NCI-H1417 (cell line): ENCODE measurements around the gene KRT33B.
"Not testable (repeated sequence)": the region's sequence is repeated elsewhere in the genome, so short reads cannot be mapped to it uniquely, and the experiment has no call there.

Experiments used
- DNase-seq, 3 experiments: peaks; one replicate each; lab custom pipeline; 2025; lab: John Stamatoyannopoulos, UW

The KRT33B gene

GRCh38 chr17:41347869-41348760, 21.5 kb downstream of the KRT33B start:
- DNase-seq = no peak

GRCh38 chr17:41346421-41346820, 23.2 kb downstream of the KRT33B start:
- DNase-seq = not testable (repeated sequence)

DNA sequence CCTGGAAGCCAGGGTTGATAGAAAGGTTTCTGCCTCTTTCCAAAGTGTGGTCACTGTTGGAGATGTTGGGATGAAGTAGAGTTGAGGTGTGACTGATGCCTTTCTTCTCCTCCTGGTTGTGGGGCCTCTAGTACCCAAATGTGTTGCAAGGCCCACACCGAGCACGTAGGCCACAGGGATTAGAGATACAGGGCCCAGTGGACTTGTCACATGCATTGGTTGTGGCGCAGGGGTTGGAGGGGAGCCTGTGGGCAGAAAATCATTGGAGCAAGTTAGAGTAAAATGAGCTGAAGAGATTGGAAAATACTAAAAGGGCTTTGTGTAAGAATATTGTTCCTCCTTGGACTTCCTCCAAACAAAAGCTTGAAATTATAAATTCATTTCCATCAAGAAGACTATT, 23.6 kb downstream of the KRT33B start:
- no peak for DNase-seq

- DNase-seq = no peak
Observed at GRCh38 chr17:41343029-41343428, 26.6 kb downstream of the KRT33B start.

GRCh38 chr17:41340934-41341861, 28.4 kb downstream of the KRT33B start:
- DNase-seq = no peak

DNA sequence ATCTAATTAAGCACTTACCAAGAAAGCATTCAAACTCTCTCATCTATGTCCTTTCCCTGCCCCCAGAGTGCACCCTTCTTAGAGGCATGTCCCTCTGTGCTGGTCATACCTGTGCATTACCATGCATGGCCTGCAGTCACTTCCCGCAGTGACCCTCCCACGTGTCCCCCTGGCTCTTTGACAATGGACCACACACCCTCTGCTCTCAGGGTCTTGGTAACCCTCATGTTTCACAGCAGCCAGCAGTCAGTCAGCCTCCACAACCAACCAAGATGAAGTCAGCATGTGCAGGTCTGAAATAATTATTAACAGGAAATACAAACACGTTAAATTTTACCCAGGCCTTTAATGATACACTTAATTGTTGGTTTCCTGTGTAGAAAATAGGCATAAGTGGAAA, 29.1 kb downstream of the KRT33B start:
- DNase-seq = peak in 1 of 3 experiments; percentile 41

DNA sequence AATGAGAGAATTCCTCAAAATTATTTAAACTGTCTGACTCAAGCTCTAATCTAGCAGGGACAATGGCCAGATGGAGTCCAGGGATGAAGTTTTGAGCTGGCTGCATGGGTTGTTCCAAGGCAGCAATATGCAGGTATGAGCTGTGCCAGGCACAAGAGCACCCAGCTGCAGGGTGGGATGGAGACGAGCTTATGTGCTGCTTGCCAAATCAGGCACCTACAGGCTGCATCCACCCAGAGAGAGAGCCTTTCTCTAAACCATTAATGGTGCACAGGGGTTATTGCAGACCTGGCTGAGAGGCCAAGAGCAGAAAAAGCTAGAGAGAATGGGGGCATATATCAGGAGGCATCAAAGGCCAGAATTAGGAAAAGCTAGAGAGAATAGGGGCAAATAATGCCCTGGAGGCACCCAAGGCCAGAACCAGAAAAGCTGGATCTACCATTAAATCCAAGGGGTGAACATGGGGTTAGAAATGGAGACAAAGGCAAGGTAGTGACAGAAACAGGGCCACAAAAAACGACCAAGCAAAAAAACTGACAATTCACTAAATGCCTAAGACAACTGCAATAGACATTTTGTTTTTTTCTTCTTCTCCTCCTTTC, 29.9 kb downstream of the KRT33B start:
- DNase-seq = no peak

- no peak for DNase-seq
Observed at GRCh38 chr17:41338961-41339485, 30.6 kb downstream of the KRT33B start.

GRCh38 chr17:41335747-41336146, 33.9 kb downstream of the KRT33B start:
- DNase-seq = no peak

- no peak for DNase-seq
Observed at GRCh38 chr17:41334385-41335305, 35.0 kb downstream of the KRT33B start.

DNA sequence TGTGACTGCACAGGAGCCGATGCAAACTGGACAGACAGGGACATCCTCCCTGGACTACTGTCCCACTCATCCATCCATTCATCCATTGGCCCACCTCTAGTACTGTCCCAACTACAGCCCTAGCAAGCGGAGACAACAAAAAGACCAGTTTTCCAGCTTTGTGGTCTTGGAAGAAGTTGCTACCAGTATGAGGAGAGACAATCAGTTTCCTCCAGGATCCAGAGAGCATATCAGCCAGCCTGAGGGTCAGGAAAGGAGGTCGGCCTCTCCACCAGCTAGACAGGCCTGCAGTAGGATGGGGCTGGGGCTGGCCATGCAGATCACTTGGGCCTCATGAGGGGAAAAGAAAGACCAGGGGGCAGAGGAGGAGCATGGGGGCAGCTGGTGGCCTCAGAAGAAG, 35.8 kb downstream of the KRT33B start:
- no peak for DNase-seq

- DNase-seq = no peak
Observed at GRCh38 chr17:41333098-41333497, 36.5 kb downstream of the KRT33B start.

GRCh38 chr17:41332239-41332638, 37.4 kb downstream of the KRT33B start:
- DNase-seq = no peak

DNA sequence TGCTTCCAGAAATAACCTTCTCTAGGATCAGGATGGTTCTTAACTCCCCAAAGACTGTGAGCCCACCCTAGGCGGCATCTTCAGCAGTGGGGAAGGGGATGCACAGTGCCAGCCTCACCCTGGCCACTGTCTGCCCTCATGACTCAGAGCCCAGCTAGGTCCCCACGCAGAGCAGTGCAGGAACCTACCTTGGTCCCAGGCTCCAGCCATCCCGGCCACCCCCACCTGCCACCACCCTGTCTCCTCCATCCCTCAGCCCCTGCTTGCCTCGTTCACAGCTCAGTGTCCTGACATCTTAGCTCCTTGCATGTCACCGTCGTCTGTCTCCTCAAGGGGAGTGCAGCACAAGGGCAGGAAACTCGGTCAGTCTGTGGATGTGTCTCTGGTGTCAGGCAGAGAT, 38.0 kb downstream of the KRT33B start:
- DNase-seq = no peak

DNA sequence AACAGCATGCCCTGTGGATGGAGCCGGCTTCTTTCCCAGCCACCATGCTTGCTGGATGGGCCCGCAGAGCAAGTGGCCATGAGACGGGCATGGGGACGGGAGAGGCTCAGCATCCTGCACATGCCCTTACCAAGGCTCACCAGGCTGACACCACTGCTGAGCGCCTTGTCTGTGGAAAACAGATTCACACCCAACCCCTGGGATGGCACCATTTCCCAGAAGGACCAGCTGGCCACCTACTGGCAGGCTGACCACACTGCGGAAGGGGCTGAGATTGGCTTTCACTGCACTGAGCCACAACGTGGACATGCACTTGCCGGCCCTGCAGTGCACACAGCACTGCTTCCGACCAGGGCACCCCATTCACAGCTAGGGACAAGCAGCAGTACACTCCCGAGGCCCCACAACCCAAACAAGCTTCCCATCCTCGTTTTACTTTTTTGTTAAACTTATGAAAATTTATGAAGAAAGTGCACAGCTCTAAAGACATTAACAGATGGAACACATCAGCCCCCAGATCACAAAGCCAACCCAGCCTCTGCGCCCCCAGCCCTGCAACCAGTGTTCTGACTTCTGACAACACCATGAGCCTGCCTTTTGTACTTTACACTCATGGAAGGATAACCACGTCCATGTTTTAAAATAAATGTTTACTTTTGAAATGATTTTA, 40.2 kb downstream of the KRT33B start:
- DNase-seq = peak; percentile 27 to 75 (median 51)

DNA sequence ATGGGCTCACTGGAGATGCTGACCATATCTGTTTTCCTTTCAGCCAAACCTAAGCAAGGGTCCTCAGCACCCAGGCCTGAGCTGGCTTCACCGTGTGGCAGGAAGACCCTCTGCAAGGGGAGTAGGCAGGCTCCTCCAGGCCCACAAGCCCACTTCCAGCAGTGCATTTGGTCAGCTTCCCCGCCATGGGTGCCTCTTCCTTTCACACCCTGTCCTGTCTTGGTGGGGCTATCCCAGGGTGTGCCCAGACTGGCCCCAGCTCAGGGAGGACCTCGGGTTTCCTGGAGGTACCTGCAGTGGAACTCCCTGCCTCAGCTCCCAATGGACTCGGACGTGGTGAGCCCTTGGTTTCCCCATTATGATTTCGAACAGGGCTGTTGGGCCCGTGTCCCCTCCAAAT, 41.4 kb downstream of the KRT33B start:
- DNase-seq = no peak

DNA sequence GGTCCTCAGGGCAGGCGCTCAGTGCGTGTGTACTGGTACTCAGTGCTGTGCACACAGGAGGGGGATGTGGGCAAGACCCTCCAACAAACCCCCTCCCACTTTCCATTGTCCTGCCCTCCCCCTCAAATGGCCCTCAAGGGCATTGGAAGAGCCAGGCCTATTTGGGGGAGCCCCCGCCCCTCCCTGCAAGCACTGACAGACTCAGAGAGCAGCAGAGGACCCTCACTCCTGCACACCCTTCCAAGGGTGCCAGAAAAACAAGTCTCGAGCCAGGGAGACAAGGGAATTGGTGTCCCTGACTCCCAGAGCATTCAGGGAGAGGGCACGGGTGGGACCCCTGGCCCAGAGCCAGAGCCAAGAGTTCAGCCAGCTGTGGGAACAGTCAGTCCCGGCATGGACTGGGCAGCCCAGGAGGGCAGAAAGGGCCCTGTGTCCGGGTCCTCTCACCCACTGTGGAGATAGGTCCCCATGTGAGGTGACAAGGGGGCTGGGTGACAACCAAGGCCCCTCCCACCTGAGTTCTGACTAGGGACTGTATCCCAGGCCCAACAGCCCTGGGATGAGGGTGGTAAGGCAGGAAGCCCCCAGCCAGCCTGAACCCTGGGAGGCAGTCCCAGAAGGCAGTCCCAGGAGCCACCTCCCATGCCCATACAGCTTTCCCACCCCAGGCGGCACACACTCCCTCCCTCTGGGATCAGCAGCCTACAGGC, 42.0 kb downstream of the KRT33B start:
- DNase-seq = no peak

- DNase-seq = no peak
Observed at GRCh38 chr17:41326173-41327145, 43.2 kb downstream of the KRT33B start.

- DNase-seq = no peak
Observed at GRCh38 chr17:41325611-41326010, 44.0 kb downstream of the KRT33B start.
